ENCODE data around the gene ARGLU1. TPM values are rescaled to one million over a fixed set of nuclear protein-coding genes. Genes with fewer than 3 reads are reported as not detected.

Gene ARGLU1, protein sequence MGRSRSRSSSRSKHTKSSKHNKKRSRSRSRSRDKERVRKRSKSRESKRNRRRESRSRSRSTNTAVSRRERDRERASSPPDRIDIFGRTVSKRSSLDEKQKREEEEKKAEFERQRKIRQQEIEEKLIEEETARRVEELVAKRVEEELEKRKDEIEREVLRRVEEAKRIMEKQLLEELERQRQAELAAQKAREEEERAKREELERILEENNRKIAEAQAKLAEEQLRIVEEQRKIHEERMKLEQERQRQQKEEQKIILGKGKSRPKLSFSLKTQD
- 37.3 and 53.0 TPM in 2 replicates for total RNA-seq

DNA sequence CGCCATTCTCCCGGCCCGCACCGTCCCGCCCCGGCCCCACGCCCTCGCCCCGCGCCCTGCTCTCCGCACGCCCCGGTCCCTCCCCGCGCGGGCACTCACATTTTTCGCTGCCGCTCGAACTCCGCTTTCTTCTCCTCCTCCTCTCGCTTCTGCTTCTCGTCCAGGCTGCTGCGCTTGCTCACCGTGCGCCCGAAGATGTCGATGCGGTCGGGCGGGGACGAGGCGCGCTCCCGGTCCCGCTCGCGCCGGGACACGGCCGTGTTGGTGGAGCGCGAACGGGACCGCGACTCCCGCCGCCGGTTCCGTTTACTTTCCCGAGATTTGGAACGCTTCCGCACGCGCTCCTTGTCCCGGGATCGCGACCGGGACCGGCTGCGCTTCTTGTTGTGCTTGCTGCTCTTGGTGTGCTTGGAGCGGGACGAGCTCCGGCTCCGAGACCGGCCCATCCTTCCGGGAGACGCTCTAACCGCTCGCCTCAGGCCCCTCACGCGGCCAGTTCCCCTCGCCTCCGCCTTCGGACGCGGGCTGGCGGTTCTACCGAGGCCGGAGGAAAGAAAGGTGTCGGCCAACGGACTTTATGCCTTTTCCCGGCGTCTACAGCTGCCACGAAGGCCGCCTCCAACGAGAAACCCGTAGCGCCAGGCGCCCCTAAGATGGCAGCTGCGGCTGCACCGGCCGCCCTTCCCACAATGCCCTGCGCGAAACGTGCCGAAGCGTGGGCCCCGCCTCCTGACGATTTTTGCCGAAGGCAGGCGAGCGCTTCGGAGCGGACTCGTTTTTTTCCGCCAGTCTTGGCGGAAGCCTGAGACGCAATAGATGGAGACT is at the start of gene ARGLU1:
TSS of gene ARGLU1 (minus strand) at position 664 of the 825 bp plus-strand sequence. CDS start at position 446, 218 bp downstream.

DNA sequence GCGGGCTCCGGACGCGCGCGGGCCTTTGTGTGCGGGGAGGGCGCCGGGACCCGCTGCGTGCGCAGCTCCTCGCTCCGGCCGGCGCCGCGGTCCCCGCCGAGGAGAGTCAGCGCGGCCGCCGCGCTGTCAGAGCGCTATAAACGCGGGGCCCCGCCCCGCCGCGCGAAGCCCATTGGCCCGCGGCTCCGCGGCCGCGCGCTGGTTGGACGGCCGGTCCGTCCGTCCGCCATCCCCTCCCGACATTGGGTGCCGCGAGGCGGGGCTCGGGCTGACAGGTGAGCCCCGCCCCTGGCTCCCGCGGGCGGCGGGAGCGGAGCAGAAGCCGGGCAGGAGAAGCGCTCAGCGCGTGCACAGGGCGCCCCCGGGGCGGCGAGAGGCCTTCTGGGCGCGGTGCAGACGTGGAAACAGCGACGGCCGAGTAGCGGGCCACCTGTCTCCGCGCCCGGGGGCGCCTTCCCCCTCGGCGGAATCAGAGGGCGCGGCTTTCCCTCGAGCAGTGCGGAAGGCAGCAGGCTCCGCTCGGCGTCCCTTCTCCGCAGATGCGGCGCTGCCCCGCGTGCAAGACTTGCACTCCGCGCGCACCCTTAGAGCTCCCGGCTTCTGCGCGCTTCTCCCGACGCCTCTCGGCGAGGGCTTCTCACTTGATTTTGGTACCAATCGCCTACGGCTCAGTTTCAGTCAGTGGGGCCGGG is 32.2 kb downstream of the ARGLU1 start, which contains the start of gene EFNB2:
TSS of gene EFNB2 (minus strand) at position 111 of the 692 bp plus-strand sequence. CDS start 698 bp downstream, outside the sequence.

Other genes with a start within 250 kb of the ARGLU1 start
- 38.6 and 109 TPM in 2 replicates for gene EFNB2, start 32.5 kb downstream of the ARGLU1 start, total RNA-seq